HG02970 (cell line): Measurements from ENCODE around the gene CARMIL3.

Source experiments
- ATAC-seq: cut with Tn5 transposase; IDR thresholded peaks from one replicate; pipeline ENCODE4 v1.9.1; 2021; ENCODE audit warnings: mild to moderate bottlenecking, moderate library complexity, moderate number of reproducible peaks; ENCODE audit not compliant: unreplicated experiment, low FRiP score

CARMIL3 gene

DNA sequence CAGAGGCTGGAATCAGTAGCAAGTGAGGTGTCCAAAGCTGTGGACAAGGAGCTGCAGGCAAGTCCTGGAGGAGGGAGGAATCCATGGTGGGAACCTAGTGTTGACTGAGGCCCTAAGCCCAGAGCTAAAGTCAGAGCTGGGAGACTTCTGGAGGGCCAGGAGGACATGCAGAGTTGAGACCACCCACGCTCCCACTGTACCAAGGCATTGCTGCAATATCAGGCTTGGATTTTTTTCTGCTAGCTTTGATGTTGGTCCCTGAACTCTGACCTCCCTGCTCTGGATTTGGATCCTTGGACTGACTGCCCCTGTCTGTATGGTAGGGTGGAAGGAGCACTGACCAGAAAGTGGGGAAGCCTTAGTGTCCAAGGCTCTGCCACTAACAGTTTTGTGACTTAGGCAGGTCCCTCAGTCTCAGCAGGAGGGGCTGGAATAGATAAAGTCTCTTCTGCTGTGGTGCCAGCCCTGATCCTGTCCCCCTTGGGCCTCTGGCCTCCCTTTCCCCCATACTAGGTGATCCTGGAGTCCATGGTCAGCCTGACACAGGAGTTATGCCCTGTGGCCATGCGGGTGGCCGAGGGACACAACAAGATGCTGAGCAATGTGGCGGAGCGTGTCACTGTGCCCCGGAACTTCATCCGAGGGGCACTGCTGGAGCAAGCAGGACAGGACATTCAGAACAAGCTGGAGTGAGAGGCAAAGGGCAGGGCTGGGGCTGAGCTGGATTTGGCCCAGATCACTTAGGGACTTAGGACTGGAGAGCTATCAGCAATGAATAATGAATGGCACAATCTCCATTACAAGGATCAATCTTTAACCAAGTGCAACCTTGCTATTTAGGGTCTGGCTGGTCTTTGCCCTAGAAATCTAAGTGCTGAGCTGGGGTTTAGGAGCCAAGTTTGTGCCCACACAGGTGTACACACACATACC lies 9.4 kb downstream of the CARMIL3 start:
- no peak for ATAC-seq

DNA sequence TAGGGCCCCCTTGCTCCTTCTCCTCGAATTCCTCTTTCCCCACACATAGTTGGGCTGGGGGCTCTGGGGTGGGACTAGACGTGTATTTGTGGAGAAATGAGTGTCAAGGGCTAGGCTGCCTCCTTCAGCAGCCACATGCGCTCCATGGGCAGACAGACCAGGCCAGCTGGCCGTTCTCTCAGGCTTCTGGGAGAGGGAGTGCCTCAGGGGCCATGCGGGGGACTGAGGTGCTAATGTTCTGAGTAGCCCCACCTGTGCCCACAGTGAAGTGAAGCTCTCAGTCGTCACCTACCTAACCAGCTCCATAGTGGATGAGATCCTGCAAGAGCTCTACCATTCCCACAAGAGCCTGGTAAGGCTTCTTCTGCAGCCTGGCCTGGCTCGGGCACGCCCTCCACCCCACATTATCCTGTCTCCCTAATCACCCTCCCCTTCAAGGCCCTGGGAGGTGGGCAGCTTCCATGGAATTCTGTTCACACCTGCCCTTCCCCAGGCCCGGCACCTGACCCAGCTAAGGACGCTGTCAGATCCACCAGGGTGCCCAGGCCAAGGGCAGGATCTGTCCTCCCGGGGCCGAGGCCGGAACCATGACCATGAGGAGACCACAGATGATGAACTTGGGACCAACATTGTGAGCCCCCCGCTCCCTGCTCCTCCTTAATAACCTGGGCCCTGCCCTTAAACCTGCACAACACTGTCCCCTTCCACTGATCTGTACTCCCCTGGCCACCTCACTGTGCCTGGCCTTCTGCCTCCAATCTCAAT lies 10.6 kb downstream of the CARMIL3 start:
- ATAC-seq: no peak

DNA sequence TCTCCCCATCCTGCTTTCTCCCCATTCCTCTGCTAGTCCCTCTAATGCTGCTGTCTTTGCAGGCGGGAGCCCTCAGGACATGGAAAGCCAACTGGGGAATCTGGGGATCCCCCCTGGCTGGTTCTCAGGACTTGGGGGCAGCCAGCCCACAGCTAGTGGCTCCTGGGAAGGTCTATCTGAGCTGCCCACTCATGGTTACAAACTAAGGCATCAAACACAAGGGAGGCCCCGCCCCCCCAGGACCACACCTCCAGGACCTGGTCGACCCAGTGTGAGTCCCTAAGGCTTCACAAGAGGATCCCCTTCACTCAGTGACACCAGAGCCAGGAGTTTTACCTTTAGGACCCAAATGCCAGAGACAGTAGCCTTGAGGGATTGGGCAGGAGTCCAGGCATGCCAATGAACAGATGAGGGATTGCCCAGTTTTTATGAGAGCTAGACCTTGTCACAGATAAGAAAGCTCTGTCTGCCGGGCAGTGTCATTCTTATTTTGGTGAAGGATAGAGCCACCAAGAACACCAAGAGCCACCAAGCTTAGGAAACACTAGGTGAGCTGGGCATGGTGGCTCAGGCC lies 11.5 kb downstream of the CARMIL3 start:
- no peak for ATAC-seq

DNA sequence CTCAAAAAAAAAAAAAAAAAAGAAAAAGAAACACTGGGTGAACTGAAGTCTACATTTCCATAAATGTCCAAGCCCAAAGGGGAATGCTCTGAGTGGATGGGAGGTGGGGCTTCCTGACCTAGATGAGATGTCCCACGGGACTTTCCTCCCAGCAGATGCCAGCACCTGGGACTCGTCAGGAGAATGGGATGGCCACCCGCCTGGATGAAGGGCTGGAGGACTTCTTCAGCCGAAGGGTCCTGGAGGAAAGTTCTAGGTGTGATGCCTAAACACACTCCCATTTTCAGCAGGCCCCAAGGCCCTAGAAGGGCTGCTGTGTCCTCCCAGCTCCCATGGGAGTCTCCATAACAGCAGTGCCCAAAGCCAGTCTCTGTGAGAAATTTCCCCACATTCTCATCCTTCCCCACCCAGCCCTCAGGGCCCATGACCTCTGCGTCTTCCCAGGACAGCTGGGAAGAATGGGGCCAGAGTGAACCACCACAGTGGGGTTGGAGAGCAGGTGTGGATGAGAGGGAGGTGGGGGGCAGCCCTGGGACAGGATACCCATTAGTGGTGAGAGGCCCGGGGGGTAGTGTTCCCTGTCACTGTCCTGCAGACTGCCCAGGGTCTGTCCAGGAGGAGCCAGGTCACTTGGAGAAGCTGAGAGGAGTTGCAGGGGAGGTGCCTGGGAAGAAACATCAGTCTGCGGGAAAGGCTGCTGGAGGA lies 12.4 kb downstream of the CARMIL3 start:
- no peak for ATAC-seq

GRCh38 chr14:24064856-24065255 lies 13.0 kb downstream of the CARMIL3 start:
- ATAC-seq: no peak

GRCh38 chr14:24065408-24065807 lies 13.6 kb downstream of the CARMIL3 start:
- ATAC-seq: no peak

GRCh38 chr14:24066496-24067132 lies 14.8 kb downstream of the CARMIL3 start:
- ATAC-seq: no peak

DNA sequence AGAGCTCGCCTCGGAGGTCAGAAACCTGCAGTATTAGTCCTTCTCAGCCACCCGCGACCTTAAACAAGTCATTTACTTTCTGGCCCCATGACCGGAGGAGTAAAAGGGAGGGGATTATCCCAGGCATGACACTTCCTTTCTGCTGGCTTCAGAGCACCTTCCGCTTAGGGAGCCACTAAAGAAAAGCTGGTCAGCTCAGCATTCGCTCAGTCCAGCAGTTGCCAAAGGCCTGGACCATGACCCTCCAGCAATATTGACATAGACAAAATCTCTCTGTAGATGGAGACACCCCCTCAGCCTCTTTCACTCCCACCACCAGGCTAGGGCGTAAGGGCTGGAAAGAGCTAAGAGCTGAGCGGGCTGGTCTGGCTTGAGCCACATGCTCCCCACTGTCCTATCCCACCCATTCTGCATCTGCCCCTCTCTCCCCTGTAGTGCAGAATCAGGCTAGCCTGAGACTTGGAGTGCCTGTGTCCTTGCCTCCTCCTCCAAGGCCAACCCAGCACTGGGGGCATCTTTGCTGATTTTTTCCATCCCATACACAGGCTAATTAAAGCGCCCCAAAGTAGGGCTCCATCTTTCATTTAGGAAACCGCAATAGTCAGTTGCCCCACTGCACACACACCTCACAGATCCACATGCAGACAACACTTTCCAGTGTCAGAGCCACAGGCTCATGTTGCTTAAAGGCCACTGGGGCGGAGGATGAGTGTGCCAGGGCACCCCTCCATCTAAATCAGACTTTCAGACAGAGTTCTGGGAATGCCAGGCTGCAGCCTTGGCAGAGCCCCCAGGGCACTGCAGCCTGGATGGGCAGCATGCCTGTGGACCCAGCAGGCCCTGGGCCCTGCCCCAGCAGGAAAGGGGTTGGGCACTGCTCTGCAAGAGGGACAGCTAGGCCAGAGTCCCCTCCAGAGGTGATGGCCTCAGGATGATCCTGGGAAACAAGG lies 15.6 kb downstream of the CARMIL3 start:
- no peak for ATAC-seq

DNA sequence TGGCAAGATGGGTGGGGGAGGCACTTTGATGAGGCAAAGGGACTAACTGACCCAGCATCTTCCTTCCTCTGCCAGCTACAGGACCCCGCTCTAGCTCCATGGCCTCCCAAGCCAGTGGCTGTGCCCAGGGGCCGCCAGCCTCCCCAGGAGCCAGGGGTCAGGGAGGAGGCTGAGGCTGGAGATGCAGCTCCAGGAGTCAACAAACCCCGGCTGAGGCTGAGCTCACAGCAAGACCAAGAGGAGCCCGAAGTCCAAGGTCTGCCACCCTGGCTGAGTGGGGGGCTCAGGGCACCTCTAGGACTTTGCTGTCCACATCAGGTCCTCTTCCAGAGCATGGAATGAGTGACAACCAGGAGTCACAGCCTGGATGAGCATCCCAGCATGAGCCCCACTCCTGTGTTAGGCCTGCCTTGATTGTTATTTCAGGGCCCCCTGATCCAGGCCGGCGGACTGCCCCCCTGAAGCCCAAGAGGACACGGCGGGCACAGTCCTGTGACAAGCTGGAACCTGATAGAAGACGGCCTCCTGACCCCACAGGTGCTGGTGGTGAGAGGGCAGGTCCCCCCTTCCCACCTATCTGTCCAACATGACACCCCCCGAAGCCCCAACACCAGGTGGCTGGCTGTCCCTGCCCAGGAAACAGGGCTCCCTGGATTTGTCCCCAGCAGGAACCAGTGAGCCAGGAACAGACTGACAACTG lies 17.1 kb downstream of the CARMIL3 start:
- no peak for ATAC-seq

DNA sequence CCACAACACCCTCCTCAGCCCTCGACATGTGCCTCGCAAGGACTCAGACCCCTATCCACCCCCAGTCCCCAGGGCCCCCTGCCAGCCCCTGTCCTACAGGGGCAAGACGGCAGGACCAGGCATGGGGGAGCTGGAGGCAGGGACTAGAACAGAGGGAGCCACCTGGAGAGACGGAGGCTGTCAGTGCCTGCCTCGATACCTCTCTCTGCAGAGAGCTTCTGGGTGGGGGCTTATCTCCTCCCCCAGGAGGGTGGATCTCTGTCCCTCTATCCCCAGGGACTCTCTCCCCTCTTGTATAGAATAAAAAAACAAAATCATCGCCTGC lies 17.6 kb downstream of the CARMIL3 start:
- ATAC-seq: no peak

- ATAC-seq: no peak
Measured at GRCh38 chr14:24070285-24071143, 18.7 kb downstream of the CARMIL3 start.

DNA sequence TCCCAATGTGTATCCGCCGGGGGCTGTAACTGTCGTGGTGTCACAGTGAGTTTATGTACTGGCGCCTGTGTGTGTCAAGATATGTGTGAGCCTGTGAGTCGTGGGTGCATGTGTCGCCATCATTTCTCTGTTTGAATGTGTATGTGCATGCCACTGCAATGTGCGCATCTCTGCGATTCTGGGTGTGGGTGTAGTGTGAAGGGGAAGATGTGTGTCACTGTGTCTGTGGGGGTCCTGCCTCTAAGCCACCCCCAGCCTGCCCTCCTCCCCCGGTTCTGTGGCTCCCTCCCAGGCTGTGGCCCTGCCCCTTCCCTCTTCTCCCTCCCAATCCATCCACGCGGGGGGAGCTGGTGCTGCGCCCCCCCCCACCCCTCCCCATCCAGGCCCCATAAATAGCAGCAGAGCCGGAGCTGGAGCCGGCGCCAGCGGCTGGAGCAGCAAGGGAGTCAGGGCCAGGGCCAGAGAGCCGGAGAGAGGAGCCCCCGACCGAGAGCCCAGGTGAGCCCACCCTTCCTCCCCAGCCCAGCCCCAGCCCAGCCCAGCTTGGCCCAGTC lies 19.4 kb downstream of the CARMIL3 start, which contains the start of gene CPNE6:
Gene CPNE6 (plus strand): TSS at position 419 of the 554 bp plus-strand sequence. CDS start 1,375 bp downstream, outside the sequence.
- no peak for ATAC-seq

DNA sequence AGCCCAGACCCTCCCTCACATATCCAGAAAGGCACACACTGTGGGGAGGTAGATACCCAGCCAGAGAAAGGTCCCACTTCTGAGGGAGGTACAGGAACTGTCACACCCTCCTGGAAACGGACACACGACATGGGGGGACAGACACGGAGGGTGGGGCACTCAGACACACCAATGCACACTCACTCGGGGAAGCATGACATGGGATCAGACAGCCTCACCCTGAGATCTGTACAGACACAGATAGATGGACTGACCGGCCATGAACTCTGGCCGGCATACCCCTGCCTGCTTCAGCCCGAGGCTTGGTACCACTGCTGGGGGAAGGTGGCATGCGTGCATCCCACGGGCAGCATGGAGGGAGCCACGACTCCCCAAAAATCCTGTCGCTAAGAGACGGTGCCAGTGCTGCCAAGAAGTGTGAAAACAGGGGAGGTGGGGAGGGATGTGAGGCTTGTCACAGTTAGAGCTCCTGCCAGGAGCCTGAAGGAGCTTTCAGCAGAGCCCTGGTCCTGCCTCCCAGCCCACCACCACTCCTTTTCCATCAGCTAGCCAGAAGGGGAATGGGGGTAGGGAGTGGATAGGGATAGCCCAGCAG lies 20.1 kb downstream of the CARMIL3 start:
- ATAC-seq: no peak

- ATAC-seq: no peak
Measured at GRCh38 chr14:24072436-24072835, 20.6 kb downstream of the CARMIL3 start.

GRCh38 chr14:24072881-24073877 lies 21.4 kb downstream of the CARMIL3 start:
- no peak for ATAC-seq
